Prostate gland (tissue), 2 donors: ENCODE measurements around the gene USP35. TPM values are rescaled to one million over a fixed set of nuclear protein-coding genes. Genes with fewer than 3 reads are reported as not detected.

Experiments used
- DNase-seq: peaks from one replicate; pipeline ENCODE4 v3.0.0-alpha.2; 2019; ENCODE audit warnings: low spot score
- H3K27ac ChIP-seq, 2 donors: fragments of 200-600 bp; sonication (generic); 2 replicates each; pipeline ENCODE4 v1.5.1; 2017 to 2019
- H3K27me3 ChIP-seq: fragments of 200-600 bp; sonication (generic); replicated peaks from 2 replicates; pipeline ENCODE4 v1.5.1; 2019; ENCODE audit not compliant: insufficient read depth
- H3K36me3 ChIP-seq, 2 donors: fragments of 200-600 bp; sonication (generic); 1 replicate in 1 of 2; 2 replicates in 1 of 2; pipeline versions ENCODE4 v1.5.1 to v1.8.1; 2017 to 2019
- H3K4me1 ChIP-seq: fragments of 200-600 bp; sonication (generic); replicated peaks from 2 replicates; pipeline ENCODE4 v1.5.1; 2019
- H3K4me3 ChIP-seq, 2 donors: fragments of 200-600 bp; sonication (generic); 2 replicates each; pipeline ENCODE4 v1.5.1; 2017 to 2019
- H3K9me3 ChIP-seq: fragments of 200-600 bp; sonication (generic); 2 replicates; pipeline ENCODE4 v1.5.1; 2017
- POLR2A ChIP-seq: fragments of 450-650 bp; IDR thresholded peaks from one replicate; pipeline ENCODE4 v1.6.1; 2016; ENCODE audit warnings: antibody characterized with exemption, mild to moderate bottlenecking
- POLR2AphosphoS5 ChIP-seq: sonication (generic); formaldehyde crosslinking; IDR thresholded peaks from one replicate; pipeline ENCODE4 v1.6.1; 2017; ENCODE audit warnings: antibody characterized with exemption
- WGBS: methylation state at CpG from one replicate; pipeline ENCODE4 v1.1.5; 2018; 5-methylcytosine and 5-hydroxymethylcytosine counted together
- intact Hi-C: fragments of 100-400 bp; cut with DNase I; formaldehyde crosslinking; loops from one replicate; pipeline ENCODE4 v1.14.2; 2022
- total RNA-seq, 2 donors: library from RNA; depleted of rRNA; stranded (reverse); fragments of >200 nt; gene quantifications; one replicate each; pipeline ENCODE4 v1.1.0, GENCODE V29; 2016
- TF ChIP-seq, protein P1 (sequence below), 4 experiments: fragments of 200-600 bp in 2 of 4; fragments of 450-650 bp in 2 of 4; sonication (generic) in 2 of 4; IDR thresholded peaks; 1 replicate in 3 of 4; 2 replicates in 1 of 4; pipeline ENCODE4 v1.5.1; 2016 to 2019; ENCODE audit warnings: antibody characterized with exemption in 4 of 4, mild to moderate bottlenecking in 2 of 4, moderate library complexity in 2 of 4

The USP35 gene
- total RNA-seq, 2 donors from 2014 or later: 3.4 to 13.6 TPM

GRCh38 chr11:78224906-78225420, 36.2 kb downstream of the USP35 start:
- no peak for DNase-seq
- Histone ChIP-seq H3K27me3 (no peaks in the 10 kb centered on the region), H3K4me1 (no peaks in the 10 kb centered on the region), H3K4me3 (no peak overlapping the region), H3K27ac (no peak overlapping the region), H3K36me3 (no peaks in the 10 kb centered on the region), H3K9me3 (no peaks in the 10 kb centered on the region)
- intact Hi-C loops: no loop called here
- 98% methylated on average over 7 of the region's 7 CpGs for WGBS
- no peak for TF ChIP-seq POLR2AphosphoS5
- TF ChIP-seq, protein P1, sequence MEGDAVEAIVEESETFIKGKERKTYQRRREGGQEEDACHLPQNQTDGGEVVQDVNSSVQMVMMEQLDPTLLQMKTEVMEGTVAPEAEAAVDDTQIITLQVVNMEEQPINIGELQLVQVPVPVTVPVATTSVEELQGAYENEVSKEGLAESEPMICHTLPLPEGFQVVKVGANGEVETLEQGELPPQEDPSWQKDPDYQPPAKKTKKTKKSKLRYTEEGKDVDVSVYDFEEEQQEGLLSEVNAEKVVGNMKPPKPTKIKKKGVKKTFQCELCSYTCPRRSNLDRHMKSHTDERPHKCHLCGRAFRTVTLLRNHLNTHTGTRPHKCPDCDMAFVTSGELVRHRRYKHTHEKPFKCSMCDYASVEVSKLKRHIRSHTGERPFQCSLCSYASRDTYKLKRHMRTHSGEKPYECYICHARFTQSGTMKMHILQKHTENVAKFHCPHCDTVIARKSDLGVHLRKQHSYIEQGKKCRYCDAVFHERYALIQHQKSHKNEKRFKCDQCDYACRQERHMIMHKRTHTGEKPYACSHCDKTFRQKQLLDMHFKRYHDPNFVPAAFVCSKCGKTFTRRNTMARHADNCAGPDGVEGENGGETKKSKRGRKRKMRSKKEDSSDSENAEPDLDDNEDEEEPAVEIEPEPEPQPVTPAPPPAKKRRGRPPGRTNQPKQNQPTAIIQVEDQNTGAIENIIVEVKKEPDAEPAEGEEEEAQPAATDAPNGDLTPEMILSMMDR (IDR thresholded peaks at IDR 0.05): no peak
- TF ChIP-seq POLR2A: no peak

DNA sequence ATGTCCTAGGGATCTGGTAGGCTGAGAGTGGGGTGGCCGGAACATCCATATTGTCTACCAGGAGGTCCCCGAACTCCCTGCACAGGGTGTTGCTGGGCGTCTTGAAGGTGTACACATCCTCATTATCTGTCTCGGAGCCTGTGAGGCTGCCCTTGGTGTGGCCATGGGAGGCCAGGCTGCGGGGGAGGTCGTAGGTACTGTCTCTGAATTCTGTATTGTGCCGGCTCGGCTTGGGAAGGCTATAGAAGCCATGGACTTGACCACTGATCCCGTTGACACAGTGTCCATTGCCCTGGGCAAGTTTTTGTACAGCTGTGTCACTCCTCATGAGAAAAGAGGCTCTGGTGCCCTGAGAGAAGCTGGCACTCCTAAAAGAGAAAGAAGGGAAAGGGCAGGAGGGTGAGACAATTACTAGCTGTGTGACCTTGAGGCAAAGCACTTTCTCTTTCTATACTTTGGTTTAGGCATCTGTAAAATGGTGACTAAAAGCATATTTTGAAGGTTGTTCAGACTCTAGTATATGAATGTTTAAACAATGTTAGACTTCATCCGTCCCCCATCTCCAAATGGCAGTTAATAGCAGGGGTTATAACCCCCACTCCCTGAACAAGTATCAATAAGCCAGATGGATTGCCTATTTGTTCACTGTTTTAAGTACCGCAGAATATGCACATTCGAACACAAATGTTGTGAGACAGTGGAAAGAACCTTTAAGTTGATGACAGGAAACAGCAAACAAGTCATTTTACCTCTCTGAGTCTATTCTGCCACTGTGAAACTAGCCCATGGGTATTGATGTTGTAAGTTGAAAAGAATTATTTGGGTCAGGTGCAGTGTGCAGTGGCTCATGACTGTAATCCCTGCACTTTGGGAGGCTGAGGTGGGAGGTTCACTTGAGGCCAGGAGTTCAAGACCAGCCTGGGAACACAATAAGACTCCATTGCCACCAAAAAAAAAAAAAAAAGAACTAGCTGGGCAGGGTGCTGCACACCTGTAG, 38.3 kb downstream of the USP35 start:
- no peak for DNase-seq
- no peaks in the 10 kb centered on the region for H3K4me1 ChIP-seq
- intact Hi-C loops: no loop called here
- H3K9me3 ChIP-seq: no peaks in the 10 kb centered on the region
- TF ChIP-seq, protein P1 (IDR thresholded peaks at IDR 0.05): no peak
- TF ChIP-seq POLR2AphosphoS5 (no peak), POLR2A (no peak)
- 90% methylated on average over 12 of the region's 12 CpGs for WGBS
- no peak overlapping the region for H3K4me3 ChIP-seq
- H3K27me3 ChIP-seq: no peaks in the 10 kb centered on the region
- no peaks in the 10 kb centered on the region for H3K36me3 ChIP-seq
- H3K27ac ChIP-seq: no peak overlapping the region

- Histone ChIP-seq H3K4me1 (no peaks in the 10 kb centered on the region), H3K9me3 (no peaks in the 10 kb centered on the region), H3K36me3 (no peaks in the 10 kb centered on the region), H3K27ac (no peak overlapping the region), H3K4me3 (no peak overlapping the region), H3K27me3 (no peaks in the 10 kb centered on the region)
- DNase-seq: no peak
- no peak for TF ChIP-seq POLR2AphosphoS5
- TF ChIP-seq POLR2A: no peak
- TF ChIP-seq, protein P1 (IDR thresholded peaks at IDR 0.05): no peak
- 89% methylated on average over 4 of the region's 4 CpGs for WGBS
- intact Hi-C loops: loop anchor here (2.0 kb wide), 2 partner anchors 191 to 337 kb away; no protein-coding TSS in a partner anchor
Measured at GRCh38 chr11:78227921-78228320, 39.2 kb downstream of the USP35 start.

DNA sequence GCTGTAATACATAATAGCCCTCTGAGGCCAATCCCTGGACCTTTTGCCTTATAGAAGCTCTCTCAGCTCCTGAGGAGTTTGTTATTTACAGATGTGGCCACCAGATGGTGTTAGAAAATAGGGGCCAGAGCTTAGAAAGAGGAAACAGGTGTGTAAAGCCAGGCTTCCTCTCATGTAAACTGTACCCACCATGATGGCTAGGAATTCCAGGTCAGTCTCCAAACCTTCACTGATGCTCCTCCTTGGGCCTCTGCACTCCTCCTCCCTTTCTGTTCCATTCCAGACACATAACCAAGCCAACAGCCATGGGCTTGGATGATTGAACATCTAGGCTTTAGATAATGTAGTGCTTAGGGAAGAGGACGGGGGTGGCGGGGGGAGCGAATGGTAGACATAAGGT, 39.7 kb downstream of the USP35 start:
- H3K36me3 ChIP-seq: no peaks in the 10 kb centered on the region
- DNase-seq: no peak
- TF ChIP-seq POLR2A (no peak), POLR2AphosphoS5 (no peak)
- TF ChIP-seq, protein P1 (IDR thresholded peaks at IDR 0.05): peak in 2 of 4 experiments; percentile 50 to 52
- H3K4me1 ChIP-seq: no peaks in the 10 kb centered on the region
- H3K27ac ChIP-seq: no peak overlapping the region
- intact Hi-C loops: loop anchor here (2.0 kb wide), 2 partner anchors 190 to 336 kb away; no protein-coding TSS in a partner anchor
- WGBS: 98% methylated on average over 3 of the region's 3 CpGs
- no peaks in the 10 kb centered on the region for H3K27me3 ChIP-seq
- H3K4me3 ChIP-seq: no peak overlapping the region
- no peaks in the 10 kb centered on the region for H3K9me3 ChIP-seq
